Measurements from ENCODE around the gene ARHGAP42.
"Not testable (repeated sequence)": the region's sequence is repeated elsewhere in the genome, so short reads cannot be mapped to it uniquely, and the experiment has no call there.

Gene ARHGAP42

DNA sequence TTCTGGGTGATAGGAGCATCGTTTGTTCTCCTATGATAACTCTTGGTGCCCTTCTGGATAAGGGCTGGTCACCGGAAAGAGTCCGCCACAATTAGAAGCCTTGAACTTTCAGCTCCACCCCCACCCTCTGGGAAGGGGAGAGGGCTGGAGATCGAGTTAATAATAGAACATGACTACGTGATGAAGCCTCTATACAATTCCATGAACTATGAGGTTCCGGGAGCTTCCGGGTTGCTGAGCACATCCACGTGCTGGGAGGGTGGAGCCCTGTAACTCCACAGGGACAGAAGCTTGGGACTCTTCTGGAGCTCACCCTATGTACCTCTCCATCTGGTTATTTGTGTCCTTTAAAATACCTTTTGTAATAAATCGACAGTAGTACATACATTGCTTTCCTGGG, 40.3 kb downstream of the ARHGAP42 start:
- DNase-seq = no peak

DNA sequence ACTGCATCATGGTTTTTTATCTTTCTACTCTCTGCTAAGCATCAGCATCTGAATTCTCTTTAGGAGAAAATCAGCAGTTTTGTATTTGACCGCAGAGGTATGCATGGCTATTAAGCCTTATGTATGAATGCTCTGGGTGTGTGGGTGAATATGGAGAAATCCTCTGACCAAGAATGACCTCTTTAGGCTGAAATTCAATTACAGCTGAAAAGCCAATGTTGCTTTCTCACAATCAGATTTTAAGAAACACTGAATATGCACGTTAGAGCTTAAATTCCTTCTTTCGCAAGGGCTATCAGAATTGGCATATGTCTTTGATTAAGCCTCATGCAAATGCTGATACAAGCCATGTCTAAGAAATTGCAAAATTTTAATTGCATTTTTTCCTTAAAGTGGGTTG, 43.2 kb downstream of the ARHGAP42 start:
- no peak for DNase-seq

DNA sequence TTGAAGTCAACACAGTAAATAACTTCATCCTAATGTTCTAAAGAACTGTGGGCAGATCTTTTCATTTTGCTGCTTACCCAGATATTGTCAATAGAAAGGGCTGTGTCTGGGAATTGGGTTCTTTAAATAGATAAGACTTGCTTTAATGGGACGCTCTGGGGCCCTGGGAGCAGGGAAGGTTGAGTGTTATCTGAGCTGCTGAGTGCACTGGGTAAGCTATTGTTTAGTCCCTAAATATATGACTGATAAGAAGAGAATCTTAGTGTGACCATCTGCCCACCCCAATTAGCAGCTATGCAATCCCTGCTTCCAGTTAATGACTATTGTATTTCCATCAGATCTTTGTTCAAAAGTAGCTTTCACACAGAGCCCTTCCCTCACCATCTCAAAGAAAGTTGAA, 44.4 kb downstream of the ARHGAP42 start:
- no peak for DNase-seq

DNA sequence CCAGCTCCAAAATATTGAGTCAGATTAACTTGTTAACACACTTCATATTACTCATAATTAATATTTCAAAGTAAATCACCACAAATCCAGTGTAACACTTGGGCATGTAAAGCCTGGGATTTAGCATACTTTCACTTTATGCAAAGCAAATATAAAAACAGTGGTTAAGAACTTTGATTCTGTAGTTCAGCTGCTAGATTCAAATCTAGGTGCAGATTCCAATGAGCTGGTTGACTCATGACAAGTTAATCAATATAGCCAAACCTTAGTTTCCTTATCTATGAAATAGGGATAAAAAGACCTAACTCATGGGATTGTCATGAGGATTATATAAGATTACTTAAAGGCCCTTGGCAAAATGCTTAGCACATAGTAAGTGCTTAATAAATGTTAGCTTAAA, 45.9 kb downstream of the ARHGAP42 start:
- no peak for DNase-seq

DNA sequence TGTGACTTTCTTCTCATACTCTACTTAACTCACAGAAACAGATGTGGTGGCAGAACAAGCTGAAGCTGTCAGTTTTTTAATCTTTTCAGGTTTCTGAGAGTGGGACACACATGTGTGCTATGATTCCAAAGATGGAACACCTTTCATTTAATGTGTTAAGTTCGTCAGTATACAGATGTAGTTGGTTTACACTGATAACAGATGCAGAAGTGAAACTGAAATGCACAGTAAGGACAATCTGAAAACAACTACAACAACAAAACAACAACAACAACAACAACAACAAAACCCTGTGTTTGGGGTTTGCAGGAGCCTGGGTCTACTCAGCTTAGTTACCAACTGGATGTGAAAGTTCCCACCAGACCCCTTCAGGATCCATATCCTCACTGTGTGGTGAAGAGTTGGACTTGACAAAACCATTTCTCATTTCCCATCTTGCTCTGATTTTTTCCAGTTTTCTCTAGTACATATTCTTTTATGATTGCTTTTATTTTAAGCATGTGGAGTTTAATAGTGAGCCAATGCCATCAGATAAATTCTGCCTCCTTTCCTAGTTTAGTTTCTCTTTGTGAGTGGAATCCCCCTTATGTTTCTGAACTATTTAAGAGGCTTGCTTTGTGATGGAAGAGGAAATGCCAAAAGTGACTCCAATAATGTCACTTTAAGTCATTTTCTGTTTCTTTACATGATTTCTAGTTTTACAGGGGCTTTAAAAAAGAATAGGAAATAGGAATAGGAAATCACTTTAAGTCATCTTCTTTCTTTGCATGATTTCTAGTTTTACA, 47.8 kb downstream of the ARHGAP42 start:
- no peak for DNase-seq

DNA sequence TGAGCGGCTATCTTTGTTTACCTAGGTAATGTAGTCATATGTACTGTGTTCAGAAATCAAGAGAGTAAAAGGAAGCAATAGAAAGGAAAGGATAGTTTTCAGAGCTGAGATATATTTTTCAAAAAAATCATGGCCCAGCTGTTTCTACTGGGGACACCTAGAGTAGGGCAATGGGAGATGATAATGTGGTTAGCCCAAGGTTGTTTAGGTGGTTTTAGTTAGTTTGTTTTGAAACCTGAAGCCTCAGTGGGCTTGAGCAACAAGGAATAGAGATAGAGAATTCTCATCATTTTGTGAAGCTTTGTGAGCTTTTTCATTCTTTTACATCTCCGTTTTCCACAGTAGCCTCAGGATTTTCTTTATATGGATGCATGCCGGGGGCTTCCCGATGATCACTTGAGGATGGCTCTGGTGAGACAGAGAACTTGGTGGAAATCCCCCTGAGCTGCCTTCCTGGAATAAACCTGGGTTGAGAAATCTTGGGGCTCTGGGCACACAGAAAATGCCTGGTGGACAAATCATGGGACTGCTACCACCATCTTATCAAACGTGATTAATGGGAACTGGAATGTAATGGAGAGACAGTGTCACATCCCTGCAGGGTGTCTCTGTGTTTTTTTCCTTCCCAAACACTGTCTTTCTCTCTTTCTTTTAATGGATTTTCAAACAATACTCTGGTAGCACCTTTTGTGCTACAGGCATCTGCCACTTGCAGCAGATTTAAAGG, 49.0 kb downstream of the ARHGAP42 start:
- no peak for DNase-seq

DNA sequence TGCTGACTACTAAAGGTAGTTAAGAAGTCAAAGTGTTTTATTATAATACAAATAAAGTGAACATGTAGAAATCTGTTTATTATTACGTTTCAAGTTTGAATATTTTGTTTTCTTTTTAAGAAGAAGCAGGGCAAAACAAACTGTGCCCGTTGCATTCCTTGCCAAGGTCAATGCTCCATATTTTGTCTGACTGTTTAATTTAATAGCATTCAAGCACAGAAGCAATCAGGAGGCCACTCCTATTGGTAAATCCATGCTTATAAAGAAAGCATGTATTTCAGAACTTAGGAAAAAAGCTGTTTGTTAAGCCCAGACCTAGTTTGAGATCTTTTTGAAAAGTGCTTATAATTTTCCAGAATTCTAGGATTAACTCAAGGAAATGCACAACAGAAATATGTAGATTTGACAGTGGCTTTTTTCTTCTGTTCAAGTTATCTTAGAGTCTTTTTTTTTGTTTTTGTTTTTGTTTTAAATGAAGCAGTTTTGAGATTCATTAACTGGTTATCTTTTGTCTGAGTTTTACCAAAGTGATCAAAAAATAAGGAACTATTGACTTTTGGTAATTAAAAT, 51.7 kb downstream of the ARHGAP42 start:
- DNase-seq = no peak

DNA sequence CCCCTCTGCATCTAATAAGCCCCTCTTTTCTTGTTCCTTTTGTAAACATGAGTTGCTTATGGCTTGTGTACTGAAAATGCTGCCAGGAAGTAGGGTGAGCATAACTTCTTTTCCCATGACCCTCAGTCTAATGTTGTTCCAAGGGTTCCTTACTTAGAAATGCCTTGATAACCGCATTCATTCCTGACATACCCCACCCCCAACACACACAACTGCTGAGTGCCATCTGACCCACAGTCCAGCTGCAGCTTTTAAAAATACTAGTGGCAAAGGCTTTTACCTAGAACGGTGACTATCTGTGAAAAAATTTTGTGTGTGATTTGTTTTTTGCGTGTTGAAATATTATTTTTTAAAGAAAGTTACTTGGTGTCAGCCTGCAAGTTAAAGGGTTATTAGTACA, 52.6 kb downstream of the ARHGAP42 start:
- DNase-seq = no peak

DNA sequence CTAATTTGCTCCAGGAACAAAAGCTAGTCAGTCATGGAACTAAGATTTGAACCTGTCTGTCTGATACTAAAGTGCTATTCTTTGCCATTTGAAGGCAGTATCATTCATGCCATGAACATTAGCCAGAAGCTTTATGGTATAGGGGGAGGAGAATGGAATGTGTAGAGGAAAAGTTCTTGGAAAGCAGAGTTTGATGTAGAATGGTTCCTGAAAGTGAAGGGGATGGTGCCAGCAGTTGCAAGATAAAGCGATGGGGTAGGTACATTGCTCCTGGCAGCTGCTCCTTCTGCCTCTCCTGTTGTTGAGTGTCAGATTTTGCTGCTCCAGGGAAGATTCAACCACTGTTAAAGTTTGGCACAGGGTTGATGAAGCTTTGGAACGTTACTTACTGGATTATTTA, 53.4 kb downstream of the ARHGAP42 start:
- no peak for DNase-seq

DNA sequence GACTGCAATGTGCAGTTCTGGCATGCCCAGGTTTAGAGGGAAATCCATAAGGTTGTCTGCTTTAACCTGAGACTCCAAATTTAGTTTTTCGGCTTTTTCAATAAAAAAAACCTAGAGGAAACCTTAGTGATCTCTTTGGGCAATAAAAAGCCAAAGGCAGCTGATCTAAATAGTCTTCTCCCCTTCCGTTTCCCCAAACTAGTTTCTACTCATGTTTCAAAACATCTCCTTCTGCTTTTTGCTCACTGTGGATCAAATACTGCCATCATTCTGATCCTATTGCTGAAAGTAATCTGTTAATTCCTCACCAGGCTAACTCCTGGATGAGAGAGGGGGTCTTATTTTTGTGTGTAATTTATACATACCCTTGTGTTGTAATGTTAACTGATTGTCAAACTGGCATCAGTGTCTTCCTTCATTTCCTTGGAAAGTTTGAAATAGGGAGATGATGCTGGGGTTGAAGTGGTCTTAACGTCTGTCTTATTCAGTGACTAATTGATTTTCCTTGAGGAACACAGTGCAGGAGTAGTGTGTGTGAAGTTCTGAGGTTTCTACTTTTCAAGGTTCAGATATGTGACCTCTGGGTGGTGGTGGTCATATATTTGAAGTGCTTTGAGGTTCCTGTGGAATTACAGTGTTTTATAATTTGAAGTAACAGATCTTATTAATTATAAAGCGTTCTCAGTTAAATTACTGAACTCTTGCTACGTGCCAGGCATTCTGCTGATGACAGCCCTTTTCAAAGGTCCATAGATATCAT, 55.0 kb downstream of the ARHGAP42 start:
- DNase-seq = no peak

DNA sequence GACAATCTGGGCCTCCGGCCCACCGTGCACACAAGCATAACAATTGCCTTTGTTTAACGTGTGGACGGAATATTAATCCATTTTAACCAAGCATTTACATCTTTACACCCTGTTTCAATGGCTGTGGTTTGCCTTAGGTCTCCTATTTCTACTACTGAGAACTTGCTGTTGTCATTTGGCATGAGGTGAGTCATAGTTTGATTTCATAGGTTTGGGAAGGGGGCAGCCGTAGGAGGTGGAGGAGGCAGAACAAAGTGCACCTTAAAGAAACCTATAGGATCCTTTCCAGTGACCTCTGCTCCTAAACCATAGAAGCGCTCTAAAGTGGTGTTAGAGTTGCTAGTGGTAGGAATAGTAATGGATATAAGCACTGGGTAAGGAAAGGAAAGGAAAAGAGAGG, 59.4 kb downstream of the ARHGAP42 start:
- DNase-seq = no peak

DNA sequence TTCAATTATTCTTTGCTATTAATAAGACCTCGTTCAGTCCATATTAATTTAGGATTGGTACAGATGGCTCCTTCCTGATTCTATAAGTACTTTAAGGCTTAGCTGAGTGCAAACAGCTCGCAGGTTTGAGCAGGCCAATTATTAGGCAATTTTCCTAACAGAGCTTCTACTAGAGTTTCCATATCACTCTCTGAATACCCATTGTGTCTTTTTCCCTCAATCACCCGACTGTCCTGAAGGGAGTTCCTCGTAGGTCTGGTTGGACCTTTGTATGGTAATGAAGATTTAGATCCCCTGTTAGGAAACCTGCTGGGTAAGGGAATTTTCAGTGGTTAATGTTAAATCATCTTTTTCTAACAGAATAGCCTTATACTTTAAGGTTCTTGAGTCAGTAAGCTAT, 61.1 kb downstream of the ARHGAP42 start:
- DNase-seq = no peak

DNA sequence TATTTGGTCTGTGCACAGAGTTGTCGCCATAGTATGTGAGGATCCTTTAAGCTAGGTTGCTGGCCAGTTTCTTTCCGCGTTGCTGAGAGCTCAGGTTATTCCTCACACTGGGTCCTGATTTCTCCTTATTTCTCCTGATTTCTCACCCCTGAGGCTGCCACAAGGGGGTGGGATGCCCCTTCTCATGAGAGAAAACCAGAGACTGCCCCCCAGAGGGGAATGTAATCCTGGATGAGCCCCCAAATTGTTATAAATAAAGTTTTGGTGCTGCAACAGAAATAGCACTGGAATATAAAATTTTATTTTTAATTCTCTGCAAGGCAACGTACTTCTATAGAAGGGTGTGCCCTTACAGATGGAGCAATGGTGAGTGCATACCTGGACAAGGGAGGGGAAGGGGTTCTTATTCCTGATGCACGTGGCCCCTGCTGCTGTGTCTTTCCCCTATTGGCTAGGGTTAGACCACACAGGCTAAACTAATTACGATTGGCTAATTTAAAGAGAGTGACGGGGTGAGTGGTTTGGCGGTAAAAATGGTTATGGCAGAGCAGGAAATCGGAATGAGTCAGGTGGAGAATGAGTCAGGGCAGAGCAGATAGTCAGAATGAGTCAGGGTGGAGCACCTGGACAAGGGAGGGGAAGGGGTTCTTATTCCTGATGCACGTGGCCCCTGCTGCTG, 62.9 kb downstream of the ARHGAP42 start:
- not testable (repeated sequence) for DNase-seq

DNA sequence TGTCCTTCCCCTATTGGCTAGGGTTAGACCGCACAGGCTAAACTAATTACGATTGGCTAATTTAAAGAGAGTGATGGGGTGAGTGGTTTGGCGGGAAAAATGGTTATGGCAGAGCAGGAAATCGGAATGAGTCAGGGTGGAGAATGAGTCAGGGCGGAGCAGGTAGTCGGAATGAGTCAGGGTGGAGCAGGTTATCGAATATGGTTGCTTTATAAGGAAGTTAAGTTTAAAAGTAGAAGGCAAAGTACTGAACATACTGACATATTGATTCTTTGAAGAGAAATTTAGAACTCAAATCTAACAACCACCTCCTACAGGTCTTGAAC, 63.4 kb downstream of the ARHGAP42 start:
- DNase-seq = not testable (repeated sequence)

DNA sequence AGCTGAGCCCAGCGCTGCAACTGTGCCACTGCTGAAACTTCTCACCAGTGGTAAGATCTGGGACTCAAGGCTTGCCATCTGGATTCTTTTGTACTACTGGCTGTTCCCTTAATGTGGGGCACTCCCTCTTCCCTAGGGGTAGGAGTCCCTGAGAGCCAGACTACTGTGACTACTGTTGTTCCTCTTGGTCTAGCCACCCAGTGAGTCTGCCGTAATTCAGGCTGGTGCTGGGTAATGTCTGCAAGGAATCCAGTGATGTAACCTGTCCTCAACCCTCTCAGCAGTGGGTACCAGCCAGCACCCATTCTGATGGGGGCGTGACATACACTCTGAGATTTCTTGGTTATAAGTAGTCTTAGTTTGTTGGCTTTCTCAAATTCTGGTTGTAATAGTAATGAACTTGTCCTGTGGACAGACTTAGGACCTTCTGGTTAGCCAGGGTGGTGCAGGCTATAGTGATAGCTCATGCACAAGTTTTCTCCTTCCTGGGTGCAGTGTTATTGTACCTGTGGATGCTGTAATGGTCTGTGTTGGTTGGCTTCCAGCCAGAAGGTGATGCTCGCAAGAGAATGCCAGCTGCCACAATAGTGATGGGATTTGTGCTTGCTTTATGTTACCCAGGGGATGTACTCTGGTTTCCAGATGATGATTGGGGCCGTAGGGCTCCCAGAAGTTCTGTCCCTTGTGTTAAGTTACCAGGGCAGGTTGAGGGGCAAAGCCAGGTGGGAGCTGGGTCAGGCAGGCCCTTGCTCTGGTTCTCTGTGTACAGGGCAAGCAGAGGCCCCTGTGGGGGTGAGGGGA, 65.5 kb downstream of the ARHGAP42 start:
- DNase-seq = no peak

DNA sequence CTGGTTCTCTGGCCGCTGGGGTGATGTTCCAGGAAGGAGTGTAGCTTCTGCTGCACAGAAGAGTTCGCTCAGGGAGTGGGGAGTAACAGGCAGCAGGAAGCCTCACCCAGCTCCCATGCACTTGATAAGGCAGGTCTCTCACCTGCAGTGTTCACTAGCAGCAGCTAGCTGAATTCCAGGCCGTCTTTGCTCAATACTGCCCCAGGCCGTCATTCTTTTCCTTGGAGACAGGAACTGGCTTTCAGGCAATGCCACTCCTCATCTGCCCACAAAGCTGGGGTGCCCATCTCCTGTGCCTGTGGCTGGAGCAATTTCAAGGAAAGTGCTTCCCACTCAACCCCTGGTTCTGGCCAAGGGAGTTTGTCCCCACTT, 66.1 kb downstream of the ARHGAP42 start:
- no peak for DNase-seq

DNA sequence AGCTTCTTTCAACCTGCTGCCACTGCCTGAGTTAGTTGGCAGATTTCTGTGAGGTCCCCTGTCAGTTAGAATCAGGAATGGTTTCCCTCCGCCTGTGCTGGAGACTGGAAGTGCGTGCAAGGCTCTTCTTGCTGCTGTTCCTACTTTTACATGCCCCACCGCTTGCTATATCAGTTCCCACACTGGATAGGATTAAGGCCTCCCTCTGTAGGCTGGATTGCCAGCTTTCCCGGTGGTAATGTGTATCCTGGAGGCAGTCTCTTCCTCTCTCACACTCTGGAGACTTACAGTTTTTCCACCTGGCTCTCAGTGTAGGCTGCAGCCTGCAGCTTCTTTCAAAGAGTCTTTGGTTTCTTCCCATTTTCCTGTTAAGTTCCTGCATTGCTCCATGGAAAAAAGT, 66.5 kb downstream of the ARHGAP42 start:
- no peak for DNase-seq

DNA sequence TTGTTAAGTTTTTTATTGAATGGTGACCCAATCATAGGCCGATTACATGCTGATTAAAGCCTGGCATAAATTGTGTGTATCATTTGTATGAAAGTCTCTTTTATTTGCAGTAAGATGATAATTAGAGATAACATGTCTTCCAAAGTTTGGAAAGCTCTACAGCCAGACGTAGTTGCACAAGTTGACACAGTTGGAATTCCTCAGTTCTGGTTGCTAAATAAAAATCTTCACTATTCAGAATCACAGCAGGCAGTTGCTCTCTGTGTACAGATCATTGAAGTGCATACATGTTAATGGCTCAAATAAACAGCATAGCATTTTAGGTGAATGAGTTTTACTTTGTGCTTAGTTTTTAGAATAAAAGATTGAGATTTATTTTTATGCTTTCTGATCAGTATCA, 69.5 kb downstream of the ARHGAP42 start:
- no peak for DNase-seq

DNA sequence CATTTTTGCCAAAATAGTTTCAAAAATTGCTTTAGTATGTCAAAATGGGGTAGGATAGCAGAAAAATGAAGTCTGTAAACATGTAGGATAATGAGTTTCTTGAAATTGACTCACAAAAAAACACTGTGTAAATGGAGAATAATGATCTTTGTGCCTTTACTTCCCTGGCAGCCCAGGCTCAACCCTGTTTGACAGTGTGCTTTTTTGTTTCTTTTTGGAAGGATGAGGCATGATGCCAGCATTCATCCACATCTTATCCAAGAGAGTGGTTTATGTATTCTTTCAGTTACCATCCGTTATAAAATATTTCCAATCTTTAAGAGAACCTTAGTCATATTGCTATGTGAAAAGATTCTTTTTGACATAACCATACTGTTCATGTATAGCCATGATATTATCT, 70.6 kb downstream of the ARHGAP42 start:
- peak in 1 of 14 donors; percentile 2 for DNase-seq

DNA sequence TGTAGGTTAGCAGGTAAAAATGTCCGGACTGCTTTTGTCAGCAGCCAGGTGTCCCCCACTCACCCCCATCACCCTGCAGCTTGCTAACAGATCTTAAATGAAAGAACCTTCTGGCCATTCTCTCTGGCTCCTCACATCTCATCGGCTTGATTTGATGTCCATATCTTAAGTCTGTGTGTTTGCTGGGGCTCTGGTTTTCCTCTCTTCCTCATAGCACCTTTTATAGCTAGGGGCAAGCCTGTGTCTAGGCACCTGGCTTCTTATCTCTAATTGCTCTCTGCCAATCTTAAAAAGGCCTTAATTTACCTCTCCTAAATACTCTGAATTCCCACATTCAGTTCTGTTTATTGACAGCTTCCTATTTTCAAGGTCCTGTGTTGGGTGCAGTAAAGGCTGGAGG, 72.0 kb downstream of the ARHGAP42 start:
- DNase-seq = no peak

DNA sequence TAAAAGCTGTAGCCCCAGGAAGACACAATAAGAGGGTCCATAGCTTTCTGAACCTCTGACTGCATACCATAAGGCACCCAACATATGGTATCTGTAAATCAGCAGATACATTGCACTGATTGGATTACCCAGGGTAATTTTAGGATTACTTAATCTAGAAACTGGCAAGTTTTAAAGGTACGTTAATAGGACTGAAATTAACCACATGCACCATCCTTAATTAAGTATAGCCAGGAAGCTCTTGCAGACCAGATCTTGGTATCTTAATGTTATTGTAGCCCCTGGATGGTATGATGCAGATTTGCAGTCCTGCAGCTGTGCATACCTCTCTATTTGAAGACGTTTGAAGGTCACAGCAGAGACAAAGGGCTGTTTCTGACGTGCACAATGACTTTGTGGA, 72.8 kb downstream of the ARHGAP42 start:
- no peak for DNase-seq

DNA sequence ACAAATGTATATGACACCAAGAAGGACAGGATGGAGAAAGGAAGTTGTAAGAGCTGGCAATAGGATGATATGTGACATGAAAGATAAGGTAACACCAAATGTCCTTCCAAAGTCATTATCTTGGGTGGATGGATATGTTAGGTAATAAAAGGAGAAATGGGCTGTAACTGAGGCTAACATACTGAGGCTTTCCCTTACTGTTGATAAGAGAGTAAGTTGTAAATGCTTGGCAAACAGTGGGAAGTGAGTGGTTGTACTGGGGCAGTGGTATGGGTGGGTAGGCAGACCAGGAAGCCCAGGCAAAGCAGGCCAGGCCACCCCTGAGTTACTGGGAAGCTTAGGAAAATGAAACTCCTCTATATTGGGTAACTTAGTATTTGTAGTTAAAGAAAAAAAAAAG, 73.7 kb downstream of the ARHGAP42 start:
- no peak for DNase-seq
